Right atrium auricular region (tissue), 2 donors: ENCODE results near the gene ITIH3. TPM values are rescaled to one million over a fixed set of nuclear protein-coding genes. Genes with fewer than 3 reads are reported as not detected.

ENCODE experiments used
- DNase-seq: peaks from one replicate; pipeline ENCODE4 v3.0.0-alpha.2; 2019; ENCODE audit warnings: low spot score
- H3K27ac ChIP-seq, 2 donors: fragments of 200-600 bp; sonication (generic); 1 replicate in 1 of 2; 2 replicates in 1 of 2; pipeline ENCODE4 v1.5.1; 2016 to 2019
- H3K27me3 ChIP-seq, 2 donors: fragments of 200-600 bp; sonication (generic); one replicate each; pipeline versions ENCODE4 v1.5.1 to v1.6.0; 2017 to 2019
- H3K36me3 ChIP-seq: fragments of 200-600 bp; sonication (generic); one replicate; pipeline ENCODE4 v1.5.1; 2016
- H3K4me1 ChIP-seq, 2 donors: fragments of 200-600 bp; sonication (generic); one replicate each; pipeline versions ENCODE4 v1.5.1 to v1.6.0; 2017 to 2019
- H3K4me3 ChIP-seq, 2 donors: fragments of 200-600 bp; sonication (generic); 1 replicate in 1 of 2; 2 replicates in 1 of 2; pipeline ENCODE4 v1.5.1; 2017 to 2019; ENCODE audit warnings: mild to moderate bottlenecking in 1 of 2, moderate library complexity in 1 of 2
- H3K9me3 ChIP-seq, 2 donors: fragments of 200-600 bp; sonication (generic); one replicate each; pipeline ENCODE4 v1.5.1; 2019
- total RNA-seq, 2 donors: library from RNA; depleted of rRNA; stranded (reverse); fragments of >200 nt; gene quantifications; one replicate each; pipeline ENCODE4 v1.1.0, GENCODE V29; 2016
- TF ChIP-seq, protein P1 (sequence below), 2 donors: fragments of 200-600 bp; sonication (generic); IDR thresholded peaks; one replicate each; pipeline ENCODE4 v1.5.1; 2019; ENCODE audit warnings: antibody characterized with exemption in 2 of 2

Gene ITIH3
- total RNA-seq, 2 donors from 2014 or later: 0.19 to 2.1 TPM

DNA sequence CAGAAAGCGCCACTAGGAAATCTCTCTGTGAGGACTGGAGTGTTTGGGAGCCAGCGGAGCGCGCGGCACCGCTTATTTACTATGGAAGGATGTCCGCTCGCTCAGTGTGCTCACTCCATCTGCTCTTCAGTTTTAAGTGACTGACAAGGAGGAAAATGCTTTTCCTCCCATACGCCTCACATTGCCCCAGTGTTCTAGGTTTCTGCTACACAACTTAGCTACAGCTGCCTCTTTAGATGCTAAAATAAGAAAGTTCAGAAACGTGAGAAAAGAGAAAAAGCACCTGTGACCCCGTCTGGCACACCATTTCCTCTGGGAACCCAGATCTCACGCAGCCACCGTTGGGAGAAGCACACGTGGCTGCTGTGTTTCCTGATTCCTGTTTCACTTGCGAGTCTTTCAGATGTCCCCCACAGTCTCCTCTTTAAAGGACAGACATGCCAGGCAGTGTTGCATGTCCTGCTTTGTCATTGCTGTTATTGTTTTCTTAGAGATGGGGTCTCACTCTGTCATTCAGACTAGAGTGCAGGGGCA lies 51.9 kb downstream of the ITIH3 start:
- H3K4me1 ChIP-seq: peaks cover 0 to 55% of the 10 kb centered on the region in 2 donors
- H3K27ac ChIP-seq: peak overlapping the region; percentile 69 to 88
- TF ChIP-seq, protein P1, sequence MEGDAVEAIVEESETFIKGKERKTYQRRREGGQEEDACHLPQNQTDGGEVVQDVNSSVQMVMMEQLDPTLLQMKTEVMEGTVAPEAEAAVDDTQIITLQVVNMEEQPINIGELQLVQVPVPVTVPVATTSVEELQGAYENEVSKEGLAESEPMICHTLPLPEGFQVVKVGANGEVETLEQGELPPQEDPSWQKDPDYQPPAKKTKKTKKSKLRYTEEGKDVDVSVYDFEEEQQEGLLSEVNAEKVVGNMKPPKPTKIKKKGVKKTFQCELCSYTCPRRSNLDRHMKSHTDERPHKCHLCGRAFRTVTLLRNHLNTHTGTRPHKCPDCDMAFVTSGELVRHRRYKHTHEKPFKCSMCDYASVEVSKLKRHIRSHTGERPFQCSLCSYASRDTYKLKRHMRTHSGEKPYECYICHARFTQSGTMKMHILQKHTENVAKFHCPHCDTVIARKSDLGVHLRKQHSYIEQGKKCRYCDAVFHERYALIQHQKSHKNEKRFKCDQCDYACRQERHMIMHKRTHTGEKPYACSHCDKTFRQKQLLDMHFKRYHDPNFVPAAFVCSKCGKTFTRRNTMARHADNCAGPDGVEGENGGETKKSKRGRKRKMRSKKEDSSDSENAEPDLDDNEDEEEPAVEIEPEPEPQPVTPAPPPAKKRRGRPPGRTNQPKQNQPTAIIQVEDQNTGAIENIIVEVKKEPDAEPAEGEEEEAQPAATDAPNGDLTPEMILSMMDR (IDR thresholded peaks at IDR 0.05): no peak
- no peaks in the 10 kb centered on the region for H3K27me3 ChIP-seq
- H3K4me3 ChIP-seq: no peak overlapping the region
- DNase-seq: no peak
- H3K9me3 ChIP-seq: no peaks in the 10 kb centered on the region
- H3K36me3 ChIP-seq: peaks cover 30% of the 10 kb centered on the region

DNA sequence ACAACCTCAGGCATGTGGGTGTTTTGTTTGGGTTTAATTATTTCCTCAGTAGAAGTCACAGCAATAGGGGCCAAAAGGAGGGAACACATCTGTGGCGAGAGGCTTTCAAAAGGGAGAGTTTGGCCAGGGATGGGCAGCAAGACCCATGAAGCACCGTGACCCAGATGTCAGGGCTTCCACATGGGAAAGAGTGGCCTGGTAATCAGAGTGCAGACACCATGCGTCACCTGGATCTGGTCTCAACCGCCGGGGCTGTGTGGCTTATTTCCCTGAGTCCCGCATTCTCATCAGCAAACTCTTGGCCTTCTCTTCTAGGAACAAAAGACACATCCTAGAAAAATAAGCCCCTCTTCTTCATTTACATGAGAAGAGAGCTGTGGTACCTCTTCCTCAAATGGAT lies 52.6 kb downstream of the ITIH3 start:
- TF ChIP-seq, protein P1 (IDR thresholded peaks at IDR 0.05): no peak
- Histone ChIP-seq H3K4me3 (no peak overlapping the region), H3K36me3 (peaks cover 37% of the 10 kb centered on the region), H3K9me3 (no peaks in the 10 kb centered on the region), H3K27ac (no peak overlapping the region), H3K27me3 (no peaks in the 10 kb centered on the region), H3K4me1 (peaks cover 0 to 48% of the 10 kb centered on the region in 2 donors)
- DNase-seq: no peak

DNA sequence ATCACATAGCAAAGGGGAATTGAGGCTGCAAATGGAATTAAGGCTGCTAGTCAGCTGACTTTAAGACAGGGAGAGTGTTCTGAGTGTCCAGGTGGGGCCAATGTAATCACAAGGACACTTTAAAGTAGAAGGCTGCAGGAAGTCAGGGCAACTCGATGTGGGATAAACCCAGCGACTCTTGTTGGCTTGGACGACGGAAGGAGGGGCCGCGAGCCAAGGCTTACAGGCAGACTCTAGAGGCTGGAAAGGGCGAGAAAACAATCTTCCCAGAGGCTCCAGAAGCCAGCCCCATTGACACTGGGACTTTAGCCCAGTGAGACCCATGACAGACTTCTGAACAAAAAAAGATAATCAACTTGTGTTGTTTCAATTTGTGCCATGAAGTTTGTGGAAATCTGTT lies 53.1 kb downstream of the ITIH3 start:
- H3K4me1 ChIP-seq: peaks cover 0 to 43% of the 10 kb centered on the region in 2 donors
- no peak for DNase-seq
- no peaks in the 10 kb centered on the region for H3K27me3 ChIP-seq
- no peak overlapping the region for H3K27ac ChIP-seq
- H3K36me3 ChIP-seq: peaks cover 40% of the 10 kb centered on the region
- H3K4me3 ChIP-seq: no peak overlapping the region
- no peaks in the 10 kb centered on the region for H3K9me3 ChIP-seq
- TF ChIP-seq, protein P1 (IDR thresholded peaks at IDR 0.05): no peak

DNA sequence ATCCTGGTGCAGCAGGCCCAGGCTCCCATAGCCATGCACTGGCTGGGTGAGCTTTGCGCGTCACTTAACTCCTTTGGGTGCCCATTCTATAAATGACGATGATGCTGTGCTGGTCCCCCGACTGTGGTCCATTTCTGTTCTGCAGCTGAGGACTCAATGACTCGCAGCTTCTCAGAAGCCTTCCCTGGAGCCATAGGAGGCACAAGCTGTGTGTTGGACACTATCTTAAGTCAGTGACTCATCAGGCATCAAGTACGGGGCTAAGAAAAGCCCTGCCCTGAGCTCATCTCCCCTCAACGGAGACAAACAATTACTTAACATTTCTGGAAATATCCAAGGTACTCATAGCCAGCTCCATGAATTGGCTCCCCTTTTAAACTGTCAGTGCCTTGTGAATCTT lies 54.0 kb downstream of the ITIH3 start:
- Histone ChIP-seq H3K4me1 (peaks cover 0 to 34% of the 10 kb centered on the region in 2 donors), H3K9me3 (no peaks in the 10 kb centered on the region), H3K27me3 (no peaks in the 10 kb centered on the region), H3K4me3 (no peak overlapping the region), H3K36me3 (peaks cover 40% of the 10 kb centered on the region), H3K27ac (peak overlapping the region in 1 of 2 donors; percentile 25)
- TF ChIP-seq, protein P1 (IDR thresholded peaks at IDR 0.05): no peak
- DNase-seq: no peak

DNA sequence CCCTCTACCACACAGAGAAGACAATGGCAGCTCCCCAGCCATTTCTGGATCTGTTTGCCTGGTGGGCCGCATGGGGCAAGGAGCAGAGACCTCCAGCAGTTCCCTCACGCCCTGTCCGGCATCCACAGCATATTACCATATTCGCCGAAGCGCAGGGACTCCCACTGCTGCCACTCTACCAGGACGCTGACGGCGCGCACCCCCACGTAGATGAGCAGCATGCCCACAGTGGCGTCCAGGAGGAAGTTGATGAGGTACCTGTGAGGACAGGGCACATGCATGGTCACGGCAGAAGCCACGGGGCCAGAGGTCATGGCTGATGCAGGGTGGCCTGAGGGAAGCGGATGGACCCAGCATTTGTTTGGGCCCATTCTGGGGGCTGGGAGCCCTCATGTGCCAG lies 55.1 kb downstream of the ITIH3 start:
- Histone ChIP-seq H3K27ac (no peak overlapping the region), H3K4me3 (no peak overlapping the region), H3K9me3 (no peaks in the 10 kb centered on the region), H3K27me3 (no peaks in the 10 kb centered on the region), H3K36me3 (peaks cover 40% of the 10 kb centered on the region), H3K4me1 (peaks cover 0 to 24% of the 10 kb centered on the region in 2 donors)
- no peak for DNase-seq
- TF ChIP-seq, protein P1 (IDR thresholded peaks at IDR 0.05): no peak

DNA sequence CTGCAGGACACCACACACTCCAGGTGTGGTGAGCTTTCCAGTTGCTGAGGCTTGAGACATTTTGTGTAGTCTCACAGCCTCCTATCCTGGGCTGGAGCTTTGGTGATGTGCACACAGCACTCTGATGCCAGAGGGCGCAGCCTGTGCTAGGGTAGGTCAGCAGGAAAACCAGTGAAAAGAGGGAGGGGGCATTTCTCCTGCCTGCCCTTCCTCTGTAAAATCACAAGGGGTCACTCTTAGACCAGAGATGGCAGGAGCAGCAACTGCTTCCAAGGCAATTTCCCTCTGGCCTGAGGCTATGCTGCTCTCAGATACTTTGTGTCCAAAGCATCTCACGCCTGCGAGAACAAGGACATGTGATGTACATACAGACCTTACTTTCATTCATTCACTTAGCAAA lies 56.8 kb downstream of the ITIH3 start:
- H3K4me1 ChIP-seq: peaks cover 0 to 7% of the 10 kb centered on the region in 2 donors
- no peak overlapping the region for H3K27ac ChIP-seq
- no peaks in the 10 kb centered on the region for H3K27me3 ChIP-seq
- TF ChIP-seq, protein P1 (IDR thresholded peaks at IDR 0.05): peak in 1 of 2 donors; percentile 63
- H3K4me3 ChIP-seq: no peak overlapping the region
- H3K36me3 ChIP-seq: peaks cover 40% of the 10 kb centered on the region
- DNase-seq: no peak
- H3K9me3 ChIP-seq: no peaks in the 10 kb centered on the region
